DOHH2 (cell line): ENCODE results near the gene RGS7.

Source experiments
- EZH2phosphoT487 ChIP-seq: fragments of 200-600 bp; sonication (generic); IDR thresholded peaks from 2 replicates; pipeline ENCODE4 v1.6.1; 2017; ENCODE audit warnings: borderline replicate concordance, mild to moderate bottlenecking, antibody characterized with exemption, low read length, moderate library complexity, mixed read lengths
- TF ChIP-seq, protein P1 (sequence below): fragments of 200-600 bp; sonication (generic); IDR thresholded peaks from one replicate; pipeline ENCODE4 v1.5.1; 2014; ENCODE audit warnings: antibody characterized with exemption, mild to moderate bottlenecking, low read depth, low read length; ENCODE audit not compliant: poor library complexity, severe bottlenecking

DNA sequence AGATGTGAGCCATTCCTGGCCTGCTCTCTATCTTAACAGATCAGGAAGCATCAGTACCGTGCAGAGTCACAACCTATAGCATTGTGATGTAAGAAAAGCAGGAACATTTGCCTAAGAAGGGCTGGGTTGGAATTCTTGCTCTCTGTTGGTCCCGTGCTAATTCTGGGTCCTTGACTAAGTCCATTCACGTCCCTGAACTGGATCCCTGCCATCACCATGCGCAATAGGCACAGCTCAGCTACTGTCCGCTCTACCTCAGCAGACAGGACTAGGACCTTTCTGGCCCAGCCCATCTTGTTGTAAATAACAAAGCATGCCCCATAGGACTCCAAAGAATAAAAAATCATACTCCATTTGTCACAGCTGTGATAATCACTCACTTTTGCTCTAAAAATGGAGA, 175.0 kb downstream of the RGS7 start:
- TF ChIP-seq, protein P1, sequence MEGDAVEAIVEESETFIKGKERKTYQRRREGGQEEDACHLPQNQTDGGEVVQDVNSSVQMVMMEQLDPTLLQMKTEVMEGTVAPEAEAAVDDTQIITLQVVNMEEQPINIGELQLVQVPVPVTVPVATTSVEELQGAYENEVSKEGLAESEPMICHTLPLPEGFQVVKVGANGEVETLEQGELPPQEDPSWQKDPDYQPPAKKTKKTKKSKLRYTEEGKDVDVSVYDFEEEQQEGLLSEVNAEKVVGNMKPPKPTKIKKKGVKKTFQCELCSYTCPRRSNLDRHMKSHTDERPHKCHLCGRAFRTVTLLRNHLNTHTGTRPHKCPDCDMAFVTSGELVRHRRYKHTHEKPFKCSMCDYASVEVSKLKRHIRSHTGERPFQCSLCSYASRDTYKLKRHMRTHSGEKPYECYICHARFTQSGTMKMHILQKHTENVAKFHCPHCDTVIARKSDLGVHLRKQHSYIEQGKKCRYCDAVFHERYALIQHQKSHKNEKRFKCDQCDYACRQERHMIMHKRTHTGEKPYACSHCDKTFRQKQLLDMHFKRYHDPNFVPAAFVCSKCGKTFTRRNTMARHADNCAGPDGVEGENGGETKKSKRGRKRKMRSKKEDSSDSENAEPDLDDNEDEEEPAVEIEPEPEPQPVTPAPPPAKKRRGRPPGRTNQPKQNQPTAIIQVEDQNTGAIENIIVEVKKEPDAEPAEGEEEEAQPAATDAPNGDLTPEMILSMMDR: no peak
- no peak for TF ChIP-seq EZH2phosphoT487
